HepG2 (cell line): Measurements from ENCODE around the gene UMPS. TPM values are rescaled to one million over a fixed set of nuclear protein-coding genes. Genes with fewer than 3 reads are reported as not detected.

Experiments
- ATAC-seq: fragments of 200-7000 bp; cut with Tn5 transposase; 3 replicates; pipeline ENCODE4 v1.9.1; 2020; ENCODE audit warnings: mild to moderate bottlenecking, moderate library complexity
- BruUV-seq: library from RNA; stranded (reverse); fragments of 400-500 nt; replicated peaks from 2 replicates; lab custom pipeline; 2021; lab: Mats Ljungman, UMichigan
- CTCF ChIA-PET: fragments of 300-600 bp; formaldehyde crosslinking; extraction: SDS; loops from one replicate; lab custom pipeline; 2021; ENCODE audit warnings: low total read pairs, inconsistent platforms, low intra/inter-chr PET ratio; lab: Yijun Ruan, JAX
- POLR2A ChIA-PET: fragments of 350-600 bp; sonication (Branson Sonifier 250); formaldehyde crosslinking; loops from one replicate; lab custom pipeline; 2020; ENCODE audit warnings: antibody characterized with exemption, inconsistent platforms; lab: Yijun Ruan, JAX
- DNase-seq: peaks from one replicate; pipeline ENCODE4 v3.0.0-alpha.2; 2015; ENCODE audit warnings: low spot score
- FAIRE-seq: peaks from 3 replicates; lab custom pipeline; 2011; peaks lifted over from hg19 to GRCh38; lab: Jason Lieb, UNC
- H2AFZ ChIP-seq: one replicate; pipeline ENCODE4 v1.6.1; 2011; ENCODE audit warnings: low read length, inconsistent platforms
- H3K27ac ChIP-seq: fragments of 300-600 bp; 3 replicates; pipeline ENCODE4 v1.8.0; 2011; ENCODE audit warnings: mixed run types, mild to moderate bottlenecking, mixed read lengths, low read length, inconsistent platforms; ENCODE audit not compliant: insufficient read depth; ENCODE audit errors: extremely low read length
- H3K27me3 ChIP-seq, 2 experiments: fragments of 200-600 bp in 1 of 2; 2 replicates in 1 of 2; 3 replicates in 1 of 2; pipeline versions ENCODE4 v1.6.0 to v1.8.0; 2011; ENCODE audit warnings: low read length in 2 of 2, mild to moderate bottlenecking in 2 of 2, moderate library complexity in 2 of 2, inconsistent platforms in 1 of 2; ENCODE audit not compliant: insufficient read depth in 2 of 2, control insufficient read depth in 1 of 2
- H3K36me3 ChIP-seq, 2 experiments: fragments of 200-600 bp in 1 of 2; replicated peaks in 1 of 2; 2 replicates in 1 of 2; 3 replicates in 1 of 2; pipeline versions ENCODE4 v1.5.1 to v1.8.0; 2011; ENCODE audit warnings: low read length in 2 of 2, inconsistent platforms in 1 of 2; ENCODE audit not compliant: insufficient read depth in 2 of 2, control insufficient read depth in 1 of 2
- H3K4me1 ChIP-seq: 2 replicates; pipeline ENCODE4 v1.5.1; 2012; ENCODE audit warnings: low read length, inconsistent platforms; ENCODE audit not compliant: insufficient read depth
- H3K4me2 ChIP-seq: 2 replicates; pipeline ENCODE4 v1.6.0; 2011; ENCODE audit warnings: low read depth, low read length, inconsistent platforms
- H3K4me3 ChIP-seq, 3 experiments: fragments of 200-600 bp in 1 of 3; sonication (generic), shearing (Covaris generic) in 1 of 3; replicated peaks in 1 of 3; 2 replicates each; pipeline ENCODE4 v1.5.1; 2011 to 2016; ENCODE audit warnings: low read length in 3 of 3, inconsistent platforms in 2 of 3, low read depth in 2 of 3, mild to moderate bottlenecking in 2 of 3, control low read depth in 1 of 3, mixed read lengths in 1 of 3; ENCODE audit not compliant: insufficient read depth in 1 of 3
- H3K79me2 ChIP-seq: one replicate; pipeline ENCODE4 v1.6.1; 2011; ENCODE audit warnings: low read length, inconsistent platforms; ENCODE audit not compliant: insufficient read depth
- H3K9ac ChIP-seq: 2 replicates; pipeline ENCODE4 v1.6.0; 2011; ENCODE audit warnings: mild to moderate bottlenecking, low read depth, low read length, inconsistent platforms; ENCODE audit not compliant: insufficient read depth
- H3K9me3 ChIP-seq: 2 replicates; pipeline ENCODE4 v1.5.1; 2012; ENCODE audit warnings: mild to moderate bottlenecking, low read length
- H4K20me1 ChIP-seq: 2 replicates; pipeline ENCODE4 v1.6.0; 2011; ENCODE audit warnings: inconsistent platforms, mild to moderate bottlenecking, low read length, moderate library complexity; ENCODE audit not compliant: insufficient read depth
- ARNT2 ChIP-seq: sonication (generic); formaldehyde crosslinking; IDR thresholded peaks from 2 replicates; pipeline ENCODE4 v1.8.0; 2022; ENCODE audit warnings: mild to moderate bottlenecking, low read depth, missing genetic modification reagents, moderate library complexity
- EEA1 ChIP-seq: sonication (generic); formaldehyde crosslinking; IDR thresholded peaks from 2 replicates; pipeline ENCODE4 v1.5.1; 2020; ENCODE audit warnings: mild to moderate bottlenecking, missing genetic modification reagents, borderline replicate concordance
- ELF3 ChIP-seq: IDR thresholded peaks from 2 replicates; pipeline ENCODE4 v1.6.1; 2016; ENCODE audit warnings: missing genetic modification reagents, missing compliant biosample characterization
- FOXM1 ChIP-seq: sonication (generic); formaldehyde crosslinking; IDR thresholded peaks from 2 replicates; pipeline ENCODE4 v1.5.0; 2020; ENCODE audit warnings: missing genetic modification reagents
- GATAD2A ChIP-seq: IDR thresholded peaks from 2 replicates; pipeline ENCODE4 v1.6.1; 2016
- HOXA7 ChIP-seq: sonication (generic); formaldehyde crosslinking; IDR thresholded peaks from 2 replicates; pipeline ENCODE4 v1.8.1; 2022; ENCODE audit warnings: mild to moderate bottlenecking, missing genetic modification reagents, moderate library complexity
- HOXA9 ChIP-seq: sonication (generic); formaldehyde crosslinking; IDR thresholded peaks from 2 replicates; pipeline ENCODE4 v1.8.1; 2022; ENCODE audit warnings: missing genetic modification reagents, mild to moderate bottlenecking, moderate library complexity, borderline replicate concordance
- KDM5A ChIP-seq: fragments of 200-600 bp; sonication (generic); IDR thresholded peaks from 2 replicates; pipeline ENCODE4 v1.7.0; 2018; ENCODE audit warnings: antibody characterized with exemption, mild to moderate bottlenecking, low read length, borderline replicate concordance
- MBNL3 ChIP-seq: fragments of 250-450 bp; sonication (Bioruptor Pico); conservative IDR thresholded peaks from 2 replicates; pipeline ENCODE4 v1.8.0; 2022; ENCODE audit warnings: mild to moderate bottlenecking, inconsistent platforms
- MXI1 ChIP-seq: IDR thresholded peaks from 3 replicates; pipeline ENCODE4 v1.6.1; 2012; ENCODE audit warnings: low read depth, low read length, inconsistent platforms, borderline replicate concordance
- NBN ChIP-seq: fragments of 450-650 bp; conservative IDR thresholded peaks from 2 replicates; pipeline ENCODE4 v1.6.1; 2017
- NR2C2 ChIP-seq: sonication (generic); formaldehyde crosslinking; IDR thresholded peaks from 2 replicates; pipeline ENCODE4 v1.4.0; 2020; ENCODE audit warnings: missing genetic modification reagents, mild to moderate bottlenecking, moderate library complexity, borderline replicate concordance
- TGIF2 ChIP-seq: IDR thresholded peaks from 2 replicates; pipeline ENCODE4 v1.6.1; 2016; ENCODE audit warnings: control low read depth, missing compliant biosample characterization
- TP53 ChIP-seq: sonication (generic); formaldehyde crosslinking; conservative IDR thresholded peaks from 2 replicates; pipeline ENCODE4 v1.4.0; 2020; ENCODE audit warnings: missing genetic modification reagents
- ZBTB7B ChIP-seq: sonication (generic); formaldehyde crosslinking; IDR thresholded peaks from 2 replicates; pipeline ENCODE4 v1.4.0; 2020; ENCODE audit warnings: missing genetic modification reagents
- ZNF18 ChIP-seq: sonication (generic); formaldehyde crosslinking; IDR thresholded peaks from 2 replicates; pipeline ENCODE4 v1.8.0; 2022; ENCODE audit warnings: mild to moderate bottlenecking, missing genetic modification reagents; ENCODE audit not compliant: insufficient replicate concordance
- ZNF460 ChIP-seq: sonication (generic); formaldehyde crosslinking; IDR thresholded peaks from 2 replicates; pipeline ENCODE4 v1.5.1; 2020; ENCODE audit warnings: missing genetic modification reagents, mild to moderate bottlenecking, borderline replicate concordance
- ZNF501 ChIP-seq: sonication (generic); formaldehyde crosslinking; IDR thresholded peaks from 2 replicates; pipeline ENCODE4 v1.5.1; 2020; ENCODE audit warnings: mild to moderate bottlenecking, moderate library complexity, missing genetic modification reagents
- ZNF678 ChIP-seq: sonication (generic); formaldehyde crosslinking; IDR thresholded peaks from 2 replicates; pipeline ENCODE4 v1.4.0; 2020; ENCODE audit warnings: mild to moderate bottlenecking, missing genetic modification reagents
- WGBS: methylation state at CpG from one replicate; pipeline ENCODE4 v1.1.6; 2017; ENCODE audit warnings: low lambda C conversion rate; 5-methylcytosine and 5-hydroxymethylcytosine counted together
- in situ Hi-C: cut with HindIII; loops from 2 replicates; pipeline ENCODE4 v1.10.0; 2017; ENCODE audit warnings: low pct_unique_long_range_greater_than_20kb; ENCODE audit not compliant: extremely low pct_ligation_motif_present
- intact Hi-C: fragments of 100-400 bp; cut with micrococcal nuclease; formaldehyde crosslinking; loops from one replicate; pipeline ENCODE4 v1.10.0; 2022; ENCODE audit not compliant: unreplicated experiment
- polyA plus RNA-seq, 8 experiments: library from polyadenylated mRNA; depleted of rRNA in 3 of 8; stranded (reverse) in 7 of 8; unstranded in 1 of 8; fragments of >200 nt; fragmentation: Illumina TruSeq in 4 of 8; extraction: Trizol in 4 of 8; gene quantifications; 2 replicates each; pipeline versions ENCODE4 v1.2.1 to v1.2.3, GENCODE V29; 2011 to 2016; ENCODE audit warnings: low read depth in 4 of 8, missing spikeins in 1 of 8, mixed read lengths in 1 of 8; ENCODE audit not compliant: insufficient read depth in 1 of 8
- total RNA-seq, 5 experiments: library from RNA; depleted of rRNA; stranded (reverse); fragments of >200 nt; fragmentation: Illumina TruSeq; extraction: Trizol; gene quantifications; 2 replicates each; pipeline ENCODE4 v1.2.3, GENCODE V29; 2016; ENCODE audit warnings: low read depth in 1 of 5

Gene UMPS
- total and polyA plus RNA-seq, 2 of the 13 experiments (the other 11 are each of a cell fraction or from before 2014, with no cell fraction given) = 52.7 to 74.2 TPM

GRCh38 chr3:124767691-124768090 lies 37.4 kb downstream of the UMPS start:
- ChIA-PET CTCF (interaction anchor here (2.2 kb wide), 1 partner anchor 133 kb away, joined by 10 read pairs; no protein-coding TSS in a partner anchor), POLR2A (no interaction called here)
- no TSS peak for BruUV-seq
- DNase-seq (no peak), ATAC-seq (no peak), FAIRE-seq (no peak)
- H3K27ac ChIP-seq = no peak overlapping the region
- H3K4me3 ChIP-seq = no peak overlapping the region
- H3K9ac ChIP-seq = no peak overlapping the region
- in situ Hi-C loops = loop anchor here (25.0 kb wide), 1 partner anchor 395 kb away; no protein-coding TSS in a partner anchor
- no peaks in the 10 kb centered on the region for H4K20me1 ChIP-seq
- peaks cover 1% of the 10 kb centered on the region for H3K4me1 ChIP-seq
- no peaks in the 10 kb centered on the region for H3K9me3 ChIP-seq
- no peak overlapping the region for H3K4me2 ChIP-seq
- H3K27me3 ChIP-seq = no peaks in the 10 kb centered on the region
- intact Hi-C loops = no loop called here
- H3K79me2 ChIP-seq = no peaks in the 10 kb centered on the region
- no peak overlapping the region for H2AFZ ChIP-seq
- 96% methylated on average over 6 of the region's 6 CpGs for WGBS
- peaks cover 51 to 88% of the 10 kb centered on the region in 2 experiments for H3K36me3 ChIP-seq
- TF ChIP-seq TP53 (CRISPR knock-in tag) (no peak), ZNF678 (no peak), KDM5A (no peak), ZNF18 (CRISPR knock-in tag) (no peak), NBN (no peak), MBNL3 (CRISPR knock-in tag) (no peak), ZNF501 (no peak), HOXA7 (CRISPR knock-in tag) (no peak), EEA1 (CRISPR knock-in tag) (no peak), FOXM1 (no peak), ELF3 (CRISPR knock-in tag) (no peak), GATAD2A (CRISPR knock-in tag) (no peak), HOXA9 (CRISPR knock-in tag) (no peak), MXI1 (no peak), ZBTB7B (CRISPR knock-in tag) (no peak), ARNT2 (CRISPR knock-in tag) (no peak), ZNF460 (no peak), NR2C2 (CRISPR knock-in tag) (no peak), TGIF2 (CRISPR knock-in tag) (no peak)
